ENCODE results near the gene PPM1M.
A peak's percentile ranks its signal among the peaks of the same experiment; 100 is the strongest.

The PPM1M gene

DNA sequence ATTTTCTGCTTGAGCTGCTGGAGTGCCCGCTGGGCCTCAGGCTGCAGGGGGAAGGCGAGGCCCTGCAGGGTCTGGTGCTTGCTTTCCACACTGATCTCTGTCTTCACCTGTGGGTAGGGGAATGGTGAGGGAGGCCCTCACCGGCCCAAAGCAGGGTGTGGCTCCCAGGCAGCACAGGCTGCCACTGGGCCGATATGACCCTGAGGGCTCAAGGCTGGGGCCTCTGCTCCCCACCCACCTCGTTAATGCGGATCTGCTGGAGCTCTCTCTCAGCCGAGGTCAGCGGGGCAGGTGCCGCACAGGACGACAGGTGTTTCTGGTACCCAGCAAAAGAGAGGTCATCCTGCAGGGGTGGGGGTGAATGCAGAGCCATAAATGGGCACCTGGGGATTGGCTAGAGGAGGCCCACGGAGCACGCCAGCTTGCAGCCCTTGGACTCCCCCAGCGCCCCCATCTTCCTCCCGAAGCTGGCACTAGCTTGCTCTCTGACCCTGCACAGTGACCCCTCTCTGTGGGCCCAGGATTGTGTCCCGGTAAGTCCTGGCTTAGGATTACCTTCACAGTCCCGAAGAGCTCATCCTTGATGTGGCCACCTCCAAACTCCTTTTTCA, 14.6 kb upstream of the PPM1M start:
- no peak for DNase-seq (ENCODE audit: low spot score)

DNA sequence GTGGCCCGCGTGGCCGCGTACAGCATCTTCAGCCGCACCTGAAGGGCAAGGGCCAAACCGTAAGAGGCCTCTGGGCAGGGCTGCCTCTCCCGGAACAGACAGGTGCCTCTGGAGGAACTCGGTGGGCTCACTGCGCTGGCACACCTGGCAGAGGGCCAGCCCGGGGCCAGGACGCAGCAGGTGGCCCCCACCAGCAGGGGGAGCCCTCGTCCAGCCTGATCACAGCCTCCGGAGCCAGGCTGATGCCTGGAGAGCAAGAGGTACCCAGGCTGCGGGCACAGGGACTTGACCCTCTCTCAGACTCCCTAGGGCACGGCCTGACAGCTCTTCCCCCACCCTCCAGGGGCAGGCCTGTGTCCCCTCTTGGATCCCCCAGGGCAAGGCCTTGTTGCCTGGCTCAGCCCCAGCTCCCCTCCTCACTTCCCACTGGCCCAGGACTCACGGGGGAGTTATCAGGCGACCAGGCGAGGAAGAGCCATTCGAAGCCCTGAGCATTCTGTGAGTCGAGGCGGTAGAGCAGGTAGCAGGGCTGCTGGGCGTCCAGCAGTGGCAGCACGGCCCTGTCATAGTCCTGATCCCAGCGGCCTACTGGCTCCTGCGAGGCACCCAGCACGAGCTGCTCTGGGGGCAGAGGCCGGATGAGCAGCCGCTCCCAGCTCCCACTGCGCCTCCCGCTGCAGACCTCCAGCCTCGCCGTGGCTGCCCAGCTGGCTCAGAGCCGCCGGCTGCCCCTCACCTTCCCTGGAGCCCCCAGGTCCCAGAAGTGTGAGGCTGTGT, 13.9 kb upstream of the PPM1M start:
- peak; percentile 82 for DNase-seq (ENCODE audit: low spot score)

DNA sequence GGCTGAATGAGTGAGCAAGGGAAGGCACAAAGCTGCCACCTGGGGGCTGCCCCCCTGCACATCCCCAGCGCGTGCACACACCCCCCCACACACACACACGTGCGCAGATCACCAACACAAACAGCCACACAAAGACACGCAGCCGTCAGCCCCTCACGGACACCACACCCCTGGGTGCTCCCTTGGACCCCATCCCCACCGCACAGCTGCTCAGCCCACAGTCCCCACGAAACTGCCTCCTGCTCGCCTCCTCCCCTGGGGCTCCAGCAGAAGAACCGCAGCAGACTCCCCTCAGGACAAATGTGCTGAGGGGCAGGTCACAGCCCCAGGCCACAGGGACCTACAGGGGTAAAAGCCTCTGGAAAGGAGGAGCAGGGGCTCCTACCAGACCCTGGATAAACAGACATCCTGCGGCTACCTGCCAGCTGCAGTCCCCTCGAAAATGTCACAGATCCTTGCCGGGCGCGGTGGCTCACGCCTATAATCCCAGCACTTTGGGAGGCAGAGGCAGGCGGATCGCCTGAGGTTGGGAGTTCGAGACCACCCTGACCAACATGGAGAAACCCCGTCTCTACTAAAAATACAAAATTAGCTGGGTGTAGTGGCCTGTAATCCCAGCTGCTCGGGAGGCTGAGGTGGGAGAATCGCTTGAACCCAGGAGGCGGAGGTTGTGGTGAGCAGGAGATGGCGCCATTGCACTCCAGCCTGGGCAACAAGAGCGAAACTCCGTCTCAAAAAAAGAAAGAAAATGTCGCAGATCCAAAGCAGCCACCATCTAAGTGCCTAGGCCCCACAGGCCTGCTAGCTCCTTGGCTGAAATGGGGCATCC, 13.1 kb upstream of the PPM1M start:
- no peak for DNase-seq (ENCODE audit: low spot score)

DNA sequence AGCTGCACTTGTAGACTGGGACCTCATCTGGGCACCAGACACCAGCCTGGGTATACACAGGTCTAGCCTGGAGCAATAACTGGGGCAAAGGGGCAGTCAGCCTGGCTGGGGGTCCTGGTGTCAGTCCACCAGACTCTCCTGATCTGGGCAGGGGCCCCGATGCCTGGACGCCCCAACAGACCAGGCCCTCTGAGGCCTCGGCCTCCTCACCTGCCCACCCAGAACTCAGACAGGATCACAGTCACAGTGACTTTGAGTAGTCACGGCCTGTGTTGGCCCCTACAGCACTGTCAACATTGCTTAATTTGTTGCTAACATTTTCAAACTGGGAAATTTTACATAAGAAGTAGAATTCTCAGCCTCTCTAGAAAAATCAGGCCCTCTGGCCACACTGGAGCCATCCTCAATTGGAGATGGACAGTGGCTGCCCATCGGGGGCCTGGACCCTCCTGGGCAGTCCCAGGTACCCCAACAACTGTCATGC, 12.4 kb upstream of the PPM1M start:
- no peak for DNase-seq (ENCODE audit: low spot score)

DNA sequence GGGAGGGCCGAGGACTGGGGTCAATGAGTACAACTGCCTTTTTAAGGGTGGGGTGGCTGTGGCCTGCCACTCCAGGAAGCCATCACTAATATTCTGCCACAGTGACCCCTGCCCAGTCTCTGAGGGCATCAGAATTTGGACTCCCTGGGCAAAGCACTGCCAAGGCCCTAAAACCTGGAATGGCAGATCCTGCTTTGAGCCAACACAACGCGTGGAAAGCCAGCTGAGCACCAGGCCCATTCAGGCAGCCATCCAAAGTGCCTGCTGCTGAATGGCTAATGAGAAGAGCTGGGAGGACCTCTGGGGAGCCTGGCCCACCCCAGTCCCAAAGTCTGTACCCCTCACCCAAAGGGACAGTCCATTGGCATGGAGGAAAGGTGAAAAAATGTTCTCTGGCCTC, 11.6 kb upstream of the PPM1M start:
- DNase-seq (ENCODE audit: low spot score), result no peak

DNA sequence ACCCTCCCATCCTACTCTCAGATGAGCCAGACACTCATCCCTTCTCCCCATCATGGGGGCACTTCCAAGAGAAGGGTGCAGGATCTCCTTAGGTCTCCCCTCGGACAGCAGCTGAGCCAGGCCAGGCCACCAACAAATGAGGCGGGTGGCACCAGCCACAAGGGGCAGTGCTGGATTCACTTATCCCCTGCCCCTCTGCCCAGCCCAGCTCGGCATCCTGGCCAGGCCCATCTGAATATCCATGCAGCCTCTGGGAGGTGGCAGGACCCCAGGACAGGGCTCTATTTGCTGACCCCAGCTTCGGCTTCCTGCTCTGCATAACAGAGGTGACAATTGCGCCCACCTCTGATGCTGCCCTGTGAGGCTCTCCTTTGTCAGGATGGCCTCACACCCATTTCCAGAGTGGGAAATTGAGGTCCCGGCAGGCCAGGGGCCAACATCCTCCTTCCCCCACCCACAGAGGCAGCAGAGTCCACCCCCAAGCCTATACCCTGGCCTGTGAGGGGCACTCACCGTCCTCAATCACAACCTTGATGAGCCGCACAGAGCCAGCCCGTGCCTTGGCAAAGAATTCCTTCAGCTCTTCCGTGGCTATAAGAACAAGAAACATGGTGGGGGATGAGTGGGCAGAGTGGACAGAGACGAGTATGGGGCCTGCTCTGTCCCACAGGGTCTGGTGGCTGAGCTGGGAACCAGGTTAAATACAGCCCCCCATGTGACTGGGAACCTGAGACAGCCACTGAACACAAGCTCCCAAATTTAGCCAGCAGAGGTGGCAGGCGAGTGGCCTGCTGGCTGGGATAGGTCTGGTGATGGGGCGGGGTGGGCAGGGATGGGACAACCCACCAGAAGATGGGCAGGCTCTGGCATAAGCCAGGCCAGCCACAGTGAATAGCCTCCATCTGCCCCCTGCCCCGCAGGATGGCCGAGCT, 10.8 kb upstream of the PPM1M start:
- no peak for DNase-seq (ENCODE audit: low spot score)

DNA sequence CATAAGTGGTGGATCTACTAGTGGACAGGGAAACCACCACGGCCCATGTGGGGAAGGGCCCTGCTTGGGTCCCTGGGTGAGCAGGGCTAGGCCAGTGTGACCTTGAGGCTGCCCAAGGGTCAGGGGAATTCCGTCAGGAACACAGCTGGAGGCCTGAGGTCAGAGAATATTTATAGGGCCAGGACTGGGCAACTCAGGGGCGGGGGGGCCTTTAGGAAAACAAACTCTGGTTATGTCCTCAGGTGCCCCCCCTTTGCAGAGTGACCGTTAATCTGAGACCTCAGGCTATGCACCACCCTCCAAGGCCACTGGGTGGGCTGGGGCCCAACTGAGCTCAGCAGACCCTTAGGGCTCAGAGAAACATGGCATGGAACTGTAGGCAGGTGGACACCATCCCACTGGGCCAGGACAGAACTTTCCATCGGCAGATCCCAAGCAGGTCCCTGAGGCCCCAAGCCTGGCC, 9.1 kb upstream of the PPM1M start:
- DNase-seq (ENCODE audit: low spot score), result no peak

DNA sequence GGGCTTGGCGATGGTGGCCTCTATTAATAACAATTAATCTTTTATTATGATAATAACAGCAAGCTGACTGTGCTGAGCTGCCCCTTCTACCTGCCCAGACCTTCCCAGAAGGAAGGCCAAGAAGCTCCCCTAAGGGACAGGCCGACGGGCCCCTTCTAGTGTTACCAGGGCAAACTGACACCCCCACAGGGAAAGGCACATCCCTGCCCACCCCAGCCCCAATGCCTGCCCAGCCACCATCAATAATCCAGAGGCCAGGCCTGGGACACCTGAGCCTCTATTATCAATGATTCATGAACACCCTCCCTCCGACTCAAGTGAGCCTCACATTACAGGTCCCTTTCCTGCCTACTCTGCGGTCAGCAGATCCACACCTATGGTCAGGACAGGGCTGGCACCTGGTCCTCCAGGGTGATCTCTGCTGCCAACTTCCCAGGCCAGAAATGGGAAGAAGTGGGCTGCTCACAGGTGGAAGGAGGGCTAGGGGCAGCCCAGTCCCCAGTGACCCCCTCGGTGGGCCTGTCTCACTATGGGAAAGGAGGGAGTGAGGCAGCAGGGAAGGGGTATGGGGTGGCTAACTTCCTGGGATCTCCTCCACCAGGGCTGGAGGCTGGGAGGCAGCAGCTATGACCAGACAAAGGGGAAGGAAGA, 8.4 kb upstream of the PPM1M start:
- DNase-seq (ENCODE audit: low spot score), result no peak

DNA sequence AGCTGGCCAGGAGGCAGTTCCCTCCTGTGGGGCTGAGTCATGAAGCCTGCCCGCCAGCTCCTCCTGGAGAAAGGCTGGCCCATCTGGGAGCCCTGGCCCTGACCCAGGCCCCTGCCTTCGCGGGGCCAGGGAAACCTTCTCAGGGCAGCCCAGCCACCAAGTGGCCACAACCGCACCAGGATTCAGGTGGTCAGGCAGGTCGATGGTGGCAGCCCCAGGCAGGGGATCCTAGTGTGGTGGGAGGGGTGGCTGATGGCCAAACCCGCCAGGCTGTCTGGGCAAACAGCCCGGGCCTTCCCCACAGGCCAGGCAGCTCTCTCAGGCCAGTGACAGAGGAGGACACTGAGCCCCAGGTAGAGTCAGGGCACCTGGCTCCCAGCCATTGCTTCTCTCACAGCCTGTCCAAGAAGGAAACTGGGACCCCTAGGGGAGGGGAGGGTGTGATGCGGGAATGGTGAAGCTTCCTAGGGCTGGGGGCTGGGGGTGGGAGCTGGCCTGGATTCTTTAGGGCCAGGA, 7.8 kb upstream of the PPM1M start:
- DNase-seq (ENCODE audit: low spot score), result peak; percentile 97

DNA sequence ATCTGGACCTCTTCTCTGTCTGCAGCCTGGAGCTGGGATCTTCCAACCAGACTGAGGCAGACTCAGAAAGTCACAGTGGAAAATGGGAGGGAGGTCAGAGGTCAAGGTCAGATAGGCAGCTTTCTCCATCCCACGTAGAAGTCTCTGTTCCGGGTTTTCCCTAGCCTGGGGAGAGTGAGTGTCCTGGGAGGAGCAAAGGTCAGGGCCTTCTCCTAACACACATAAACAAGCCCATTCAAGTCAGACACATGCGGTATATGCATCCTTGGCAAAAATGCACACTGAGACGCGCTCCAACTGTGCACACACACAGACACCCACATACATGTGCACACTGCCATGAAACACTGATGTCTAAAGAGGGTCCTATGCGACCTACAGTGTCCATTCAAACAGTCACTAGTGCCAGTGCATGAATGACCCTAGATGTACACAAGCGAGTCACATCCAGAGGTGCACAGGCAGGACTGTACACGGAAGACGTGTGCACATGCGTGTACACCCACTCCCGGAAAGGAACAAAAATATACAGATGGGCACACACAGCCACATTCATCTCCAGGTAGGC, 7.3 kb upstream of the PPM1M start:
- DNase-seq (ENCODE audit: low spot score), result no peak

DNA sequence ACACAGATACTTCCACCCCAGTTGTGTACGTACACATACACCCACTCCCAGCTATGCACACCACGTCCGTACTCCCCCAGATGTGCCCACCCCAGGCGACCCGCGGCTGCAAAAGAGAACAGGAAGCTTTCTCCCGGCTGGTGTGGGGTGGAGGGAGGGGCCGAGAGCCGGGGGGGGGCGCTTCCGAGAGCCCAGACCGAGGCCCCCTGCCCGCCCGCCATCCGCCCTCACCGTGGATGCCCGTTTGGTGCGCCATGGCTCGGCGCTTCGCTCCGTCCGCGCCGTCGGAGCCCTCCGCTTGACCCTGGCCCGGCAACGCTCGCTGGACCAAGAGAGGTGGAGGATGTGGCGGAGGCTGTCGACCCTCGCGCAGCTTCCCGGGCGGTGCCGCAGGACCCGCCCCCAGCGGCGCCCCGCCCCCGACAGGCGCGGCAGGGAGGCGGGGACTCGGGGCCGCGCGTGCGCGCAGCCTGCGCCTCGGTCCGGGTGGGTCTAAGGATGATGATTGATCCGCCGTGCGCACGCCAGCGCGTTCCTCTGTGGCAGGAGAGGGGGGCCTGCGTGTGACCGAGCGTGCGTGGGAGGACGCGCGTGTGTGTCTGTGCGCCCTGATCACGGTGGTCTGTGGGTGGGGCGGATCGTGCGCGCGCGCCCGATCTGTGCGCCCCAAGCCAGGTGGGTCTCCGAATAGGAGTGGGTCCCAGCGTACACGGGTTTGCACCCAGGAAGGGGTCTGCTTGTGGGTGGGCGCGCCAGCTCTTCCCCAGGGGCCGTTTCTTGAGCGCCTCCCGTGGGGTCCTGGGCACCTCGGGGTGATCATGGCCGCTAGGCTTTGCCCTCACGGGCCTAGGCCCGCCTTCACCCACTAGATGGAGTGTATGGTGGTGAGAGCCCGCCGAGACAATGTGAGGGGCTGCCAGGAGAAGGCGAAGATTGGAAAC, 6.5 kb upstream of the PPM1M start, which contains the start of gene TWF2:
Gene TWF2, minus strand, starts transcription at position 398 of the 941 bp plus-strand sequence. Its CDS starts 142 bp downstream, at position 256.
- DNase-seq (ENCODE audit: low spot score), result peak; percentile 98

DNA sequence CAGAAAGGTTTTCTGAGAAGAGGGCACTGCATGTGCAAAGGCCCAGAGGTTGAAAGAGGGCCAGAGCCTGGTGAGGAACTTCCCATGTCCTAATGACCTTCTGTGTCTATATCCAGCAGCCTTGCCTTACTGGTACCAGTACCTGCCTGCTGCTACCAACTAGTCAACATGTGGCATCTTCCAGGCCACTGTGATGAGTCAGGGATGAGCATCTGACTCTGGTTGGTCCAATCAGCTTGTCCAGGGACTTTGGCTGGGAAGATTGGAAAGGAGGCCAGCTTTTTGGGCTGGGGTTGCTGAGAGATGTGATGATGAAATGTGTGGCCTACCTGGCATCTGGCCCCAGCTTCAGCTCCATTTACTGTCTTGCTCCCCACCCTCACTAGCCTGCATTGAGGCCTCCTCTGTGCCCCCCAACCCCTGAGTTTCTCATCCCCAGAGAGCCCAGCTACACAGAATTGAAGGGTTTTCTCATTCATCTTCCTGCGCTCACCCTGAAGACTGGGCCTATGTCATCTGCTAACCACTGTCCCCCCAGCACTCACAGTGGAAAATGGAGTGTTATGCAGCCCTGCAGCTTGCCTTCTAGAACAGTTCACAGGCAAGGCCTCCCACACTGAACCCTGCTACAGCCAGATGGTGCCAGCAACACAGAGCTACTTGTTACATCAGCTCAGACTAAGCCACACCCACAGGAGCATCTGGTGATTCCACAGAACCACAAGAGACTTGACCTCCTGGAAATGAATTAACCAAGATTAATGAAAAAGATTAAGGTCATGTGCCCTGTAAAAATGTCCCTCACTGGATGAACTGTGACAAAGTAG, 5.3 kb upstream of the PPM1M start:
- peak; percentile 88 for DNase-seq (ENCODE audit: low spot score)

DNA sequence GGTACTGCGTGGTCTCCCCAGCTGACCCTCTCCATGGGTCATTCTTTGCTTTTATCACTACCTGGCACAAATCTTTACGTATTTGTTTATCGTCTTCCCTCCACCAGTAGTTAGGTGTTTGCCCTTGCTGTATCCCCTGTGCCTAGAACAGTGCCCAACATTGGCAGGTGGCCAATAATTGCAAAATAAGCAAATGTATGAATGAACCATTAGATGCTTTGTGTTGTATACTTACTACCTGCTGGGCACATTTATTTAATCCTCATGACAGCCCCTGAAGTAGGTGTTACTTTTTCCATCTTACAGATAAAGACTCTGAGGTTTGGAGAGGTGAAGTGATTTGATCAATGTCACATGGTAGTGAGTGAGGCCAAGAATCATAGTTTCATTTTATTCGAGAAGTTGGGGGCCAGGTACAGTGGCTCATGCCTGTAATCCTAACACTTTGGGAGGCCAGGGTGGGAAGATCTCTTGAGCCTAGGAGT, 4.6 kb upstream of the PPM1M start:
- no peak for DNase-seq (ENCODE audit: low spot score)

DNA sequence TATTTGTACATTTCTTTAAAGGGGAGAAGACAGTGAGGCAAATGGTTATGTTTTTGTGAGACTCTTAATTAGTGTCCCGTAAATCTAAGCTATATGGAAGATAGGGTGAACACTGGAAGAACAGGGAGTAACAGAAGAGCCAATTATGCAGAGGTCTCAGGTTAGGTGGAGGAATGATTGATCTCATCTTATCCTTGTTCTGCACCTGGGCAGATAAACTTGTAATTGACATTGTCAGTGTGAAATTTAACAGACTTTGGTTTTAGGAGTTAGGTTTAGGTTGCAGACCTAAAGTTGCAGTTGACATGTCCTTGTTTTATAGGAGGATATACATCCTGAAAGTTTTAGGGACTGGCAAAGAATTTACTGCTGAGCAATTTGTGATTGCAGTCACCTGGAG, 3.5 kb upstream of the PPM1M start:
- no peak for DNase-seq (ENCODE audit: low spot score)

DNA sequence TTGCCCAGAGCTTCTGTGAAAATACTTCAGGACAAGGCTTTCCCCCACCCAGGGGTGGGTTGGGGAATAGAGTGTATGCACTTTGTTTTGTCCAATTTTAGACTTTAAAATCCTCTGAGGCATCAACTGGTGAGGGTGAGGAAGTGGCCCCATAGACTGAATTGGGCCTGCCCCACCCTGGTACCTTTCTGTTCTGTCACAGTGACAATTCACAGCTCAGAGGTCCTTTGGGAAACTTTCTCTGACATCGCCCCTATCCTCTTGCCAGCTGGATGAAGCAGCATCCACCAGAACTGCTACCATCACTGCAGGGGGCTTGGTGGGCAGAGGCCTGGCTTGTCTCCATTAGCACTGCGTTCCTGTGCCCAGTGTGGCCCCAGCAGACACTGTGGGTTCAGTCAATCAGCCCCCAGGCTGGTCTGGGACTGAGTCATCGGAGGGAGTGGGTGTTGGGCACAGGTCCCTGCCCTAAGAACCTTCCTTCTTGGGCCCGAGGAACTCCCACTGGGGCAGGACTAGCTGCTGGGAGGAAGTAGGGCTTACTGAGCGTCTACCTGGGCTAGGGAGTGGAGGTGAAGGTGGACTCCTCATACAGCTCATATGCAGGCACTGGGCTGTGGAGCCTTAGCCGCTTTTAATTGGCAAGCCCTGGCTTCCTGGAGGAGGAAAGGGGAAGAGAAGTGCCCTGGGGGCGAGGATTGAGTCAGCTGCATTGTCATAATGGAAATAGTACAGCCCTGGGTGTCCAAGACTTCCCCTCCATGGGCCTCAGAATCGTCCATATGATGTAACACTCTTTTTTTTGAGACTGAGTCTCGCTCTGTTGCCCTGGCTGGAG, 1.5 kb upstream of the PPM1M start:
- no peak for DNase-seq (ENCODE audit: low spot score)

DNA sequence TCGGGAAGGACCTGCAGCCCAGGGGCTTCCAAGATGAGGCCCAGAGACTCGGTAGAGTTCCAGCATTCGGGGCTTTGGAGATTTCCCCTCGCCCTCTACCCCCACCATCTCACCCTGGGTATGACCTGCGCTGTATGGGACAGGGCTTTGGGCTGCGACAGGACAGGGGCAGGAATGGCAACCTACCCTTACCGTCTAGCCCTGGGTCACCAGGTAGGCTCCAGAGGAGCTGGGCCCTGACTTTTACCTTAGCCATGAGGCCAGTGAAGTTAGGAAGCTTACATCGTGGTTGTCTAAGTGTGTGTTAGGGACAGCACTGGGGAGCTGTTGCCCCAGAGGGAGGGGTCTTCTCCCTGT, 683 bp downstream of the PPM1M start:
- no peak for DNase-seq (ENCODE audit: low spot score)

DNA sequence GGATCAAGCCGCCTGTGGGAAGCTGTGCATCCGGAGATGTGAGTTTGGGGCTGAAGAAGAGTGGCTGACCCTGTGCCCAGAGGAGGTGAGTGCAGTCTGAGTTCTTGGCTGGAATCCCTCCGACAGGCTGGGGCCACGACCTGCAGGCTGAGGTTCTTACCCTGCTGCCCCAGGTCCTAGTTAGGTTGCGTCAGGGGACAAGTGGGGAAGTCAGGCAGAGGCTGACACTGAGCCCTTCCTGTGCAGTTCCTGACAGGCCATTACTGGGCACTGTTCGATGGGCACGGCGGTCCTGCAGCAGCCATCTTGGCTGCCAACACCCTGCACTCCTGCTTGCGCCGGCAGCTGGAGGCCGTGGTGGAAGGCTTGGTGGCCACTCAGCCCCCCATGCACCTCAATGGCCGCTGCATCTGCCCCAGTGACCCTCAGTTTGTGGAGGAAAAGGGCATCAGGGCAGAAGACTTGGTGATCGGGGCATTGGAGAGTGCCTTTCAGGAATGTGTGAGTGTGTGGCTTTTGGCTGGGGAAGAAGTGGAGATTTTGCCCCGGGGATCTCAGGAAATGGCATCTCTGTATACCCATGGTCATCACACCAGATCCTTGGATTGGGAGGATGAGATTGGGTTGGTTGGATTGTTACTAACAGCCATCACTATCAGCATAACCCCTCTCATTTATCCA, 1.3 kb downstream of the PPM1M start:
- no peak for DNase-seq (ENCODE audit: low spot score)

Data from AG20443 (cell line).